HEK293T (cell line): Measurements from ENCODE around the gene RAB8B.

Experiments used
- CTCF ChIA-PET: fragments of 350-600 bp; formaldehyde crosslinking; extraction: SDS; loops from one replicate; lab custom pipeline; 2021; ENCODE audit warnings: antibody characterized with exemption, inconsistent platforms; lab: Yijun Ruan, JAX
- POLR2A ChIA-PET: fragments of 350-600 bp; formaldehyde crosslinking; extraction: SDS; loops from one replicate; lab custom pipeline; 2020; ENCODE audit warnings: antibody characterized with exemption, inconsistent platforms; lab: Yijun Ruan, JAX
- DNase-seq: peaks from one replicate; pipeline ENCODE4 v3.0.0; 2012; ENCODE audit warnings: mixed read lengths; ENCODE audit errors: extremely low spot score
- ARNT ChIP-seq: fragments of 450-650 bp; IDR thresholded peaks from 2 replicates; pipeline ENCODE4 v1.6.1; 2017; ENCODE audit warnings: mild to moderate bottlenecking
- BHLHE40 ChIP-seq: fragments of 450-650 bp; IDR thresholded peaks from 2 replicates; pipeline ENCODE4 v1.6.1; 2016; ENCODE audit warnings: mild to moderate bottlenecking, moderate library complexity, borderline replicate concordance
- CTBP1 ChIP-seq: fragments of 450-650 bp; IDR thresholded peaks from 2 replicates; pipeline ENCODE4 v1.6.1; 2016; ENCODE audit warnings: borderline replicate concordance
- ELF4 ChIP-seq: fragments of 450-650 bp; IDR thresholded peaks from 2 replicates; pipeline ENCODE4 v1.6.1; 2017; ENCODE audit warnings: antibody characterized with exemption
- FOXA1 ChIP-seq: fragments of 450-650 bp; IDR thresholded peaks from 2 replicates; pipeline ENCODE4 v1.6.1; 2016; ENCODE audit warnings: mild to moderate bottlenecking
- FOXK2 ChIP-seq: fragments of 450-650 bp; IDR thresholded peaks from 2 replicates; pipeline ENCODE4 v1.6.1; 2016; ENCODE audit warnings: mild to moderate bottlenecking
- FOXM1 ChIP-seq: fragments of 450-650 bp; IDR thresholded peaks from 2 replicates; pipeline ENCODE4 v1.6.1; 2017; ENCODE audit warnings: mild to moderate bottlenecking, borderline replicate concordance
- HDGF ChIP-seq: fragments of 450-650 bp; IDR thresholded peaks from 2 replicates; pipeline ENCODE4 v1.6.1; 2017; ENCODE audit warnings: antibody characterized with exemption, borderline replicate concordance
- L3MBTL2 ChIP-seq: fragments of 450-650 bp; conservative IDR thresholded peaks from 2 replicates; pipeline ENCODE4 v1.6.1; 2016; ENCODE audit warnings: mild to moderate bottlenecking
- LEF1 ChIP-seq: fragments of 450-650 bp; IDR thresholded peaks from 2 replicates; pipeline ENCODE4 v1.6.1; 2017; ENCODE audit warnings: mild to moderate bottlenecking, borderline replicate concordance
- NFRKB ChIP-seq: fragments of 450-650 bp; IDR thresholded peaks from 2 replicates; pipeline ENCODE4 v1.6.1; 2016; ENCODE audit warnings: mild to moderate bottlenecking, moderate library complexity
- SP1 ChIP-seq: fragments of 450-650 bp; IDR thresholded peaks from 2 replicates; pipeline ENCODE4 v1.6.1; 2017
- SUZ12 ChIP-seq: fragments of 450-650 bp; IDR thresholded peaks from 2 replicates; pipeline ENCODE4 v1.6.1; 2016; ENCODE audit warnings: mild to moderate bottlenecking
- TARDBP ChIP-seq: fragments of 450-650 bp; IDR thresholded peaks from 2 replicates; pipeline ENCODE4 v1.6.1; 2016
- ZNF384 ChIP-seq: fragments of 450-650 bp; IDR thresholded peaks from 2 replicates; pipeline ENCODE4 v1.6.1; 2016
- TF ChIP-seq, protein P1 (sequence below): fragments of 450-650 bp; IDR thresholded peaks from 2 replicates; pipeline ENCODE4 v1.6.1; 2016

The RAB8B gene

DNA sequence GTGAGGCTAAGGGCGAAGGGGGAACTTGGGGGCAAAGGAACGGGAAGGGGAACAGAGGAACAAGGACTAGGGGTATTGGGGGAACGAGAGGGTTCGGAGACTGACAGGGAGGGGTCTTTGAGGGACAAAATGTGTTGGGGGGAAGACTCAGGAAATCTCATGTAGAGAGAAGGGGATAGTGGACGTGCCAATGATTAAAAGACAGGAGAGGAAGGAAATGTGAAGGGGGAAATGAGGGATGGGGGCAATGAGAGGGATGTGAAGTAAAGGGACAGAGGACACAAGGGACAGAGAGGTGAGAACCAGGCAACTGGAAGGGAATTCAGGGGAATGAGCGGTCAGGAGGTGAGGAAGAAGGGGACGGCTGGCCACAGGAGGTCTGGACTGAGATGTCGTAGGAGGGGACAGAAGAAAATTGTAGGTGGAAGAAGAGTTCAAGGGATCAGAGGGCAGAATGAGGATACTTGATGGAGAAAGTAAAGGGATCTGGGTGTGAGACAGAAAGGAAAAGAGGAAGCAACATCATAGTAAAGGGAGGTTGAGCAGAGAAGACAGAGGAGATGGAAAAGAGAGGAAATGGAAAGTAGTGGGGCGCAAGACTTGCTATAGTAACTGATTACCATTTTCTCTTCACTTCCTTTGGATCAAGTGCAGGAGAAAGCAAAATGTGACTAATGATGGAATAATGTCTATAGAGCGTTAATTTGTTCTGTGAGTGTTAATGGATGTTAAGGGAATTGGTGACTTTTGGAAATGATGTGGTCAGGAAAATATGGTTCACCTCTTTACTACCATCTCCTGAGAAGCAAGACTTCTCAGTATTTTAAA, 749 bp downstream of the RAB8B start:
- no peak for DNase-seq
- ChIA-PET CTCF (no interaction called here), POLR2A (no interaction called here)
- TF ChIP-seq CTBP1, result no peak
- 0 out of 2 replicates have a peak, but pooled peaks have one; percentile 3 for TF ChIP-seq L3MBTL2
- TF ChIP-seq SUZ12, result no peak

DNA sequence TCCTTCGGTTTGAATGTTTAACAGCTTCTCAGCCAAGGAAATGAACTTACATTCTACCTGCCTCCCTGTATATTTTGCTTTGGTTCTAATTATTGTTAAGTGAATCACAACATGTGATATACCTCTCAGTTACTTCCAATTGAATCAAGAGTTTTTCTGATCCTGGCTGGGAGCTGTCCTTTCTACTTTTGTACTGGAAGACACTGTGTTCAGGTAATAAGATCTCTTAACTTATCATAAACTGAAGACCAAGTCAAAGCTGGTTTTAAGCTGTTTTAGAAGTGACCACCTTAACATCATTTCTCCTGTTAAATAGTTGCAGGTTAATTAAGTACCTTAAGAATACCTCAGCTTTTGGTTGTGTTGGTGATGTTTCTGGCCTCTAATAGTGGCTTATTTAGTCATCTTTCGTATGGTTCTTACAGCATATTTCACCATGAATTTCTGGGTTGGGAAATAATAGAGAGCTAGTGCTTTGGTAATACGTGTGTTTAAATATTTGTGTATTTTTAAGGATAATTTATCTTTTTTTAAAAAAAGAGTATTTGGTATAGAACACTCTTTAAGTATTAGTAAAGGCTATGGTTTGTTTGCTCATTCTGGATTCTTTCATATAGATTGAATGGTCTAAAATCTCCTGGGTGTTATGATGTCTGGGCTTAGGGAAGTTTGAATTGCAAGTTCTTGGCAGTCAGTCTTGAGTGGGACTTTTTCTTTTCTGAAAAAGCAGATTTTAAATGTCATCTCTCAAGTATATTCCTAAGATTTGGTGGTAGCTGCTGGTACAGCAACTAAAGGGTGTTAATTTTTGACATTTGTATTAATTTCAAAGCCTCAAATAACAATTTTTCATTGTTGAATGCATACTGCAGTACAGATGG, 1.6 kb downstream of the RAB8B start:
- DNase-seq, result no peak
- ChIA-PET CTCF (interaction anchor here (0.6 kb wide), 1 partner anchor 28 kb away, joined by 4 read pairs; no protein-coding TSS in a partner anchor), POLR2A (interaction anchor here (0.7 kb wide), 1 partner anchor 1894 kb away, joined by 3 read pairs; no protein-coding TSS in a partner anchor)
- TF ChIP-seq ZNF384 (no peak), ARNT (no peak), ELF4 (no peak), HDGF (no peak), FOXA1 (no peak), CTBP1 (no peak), SUZ12 (no peak), NFRKB (no peak), BHLHE40 (no peak)

DNA sequence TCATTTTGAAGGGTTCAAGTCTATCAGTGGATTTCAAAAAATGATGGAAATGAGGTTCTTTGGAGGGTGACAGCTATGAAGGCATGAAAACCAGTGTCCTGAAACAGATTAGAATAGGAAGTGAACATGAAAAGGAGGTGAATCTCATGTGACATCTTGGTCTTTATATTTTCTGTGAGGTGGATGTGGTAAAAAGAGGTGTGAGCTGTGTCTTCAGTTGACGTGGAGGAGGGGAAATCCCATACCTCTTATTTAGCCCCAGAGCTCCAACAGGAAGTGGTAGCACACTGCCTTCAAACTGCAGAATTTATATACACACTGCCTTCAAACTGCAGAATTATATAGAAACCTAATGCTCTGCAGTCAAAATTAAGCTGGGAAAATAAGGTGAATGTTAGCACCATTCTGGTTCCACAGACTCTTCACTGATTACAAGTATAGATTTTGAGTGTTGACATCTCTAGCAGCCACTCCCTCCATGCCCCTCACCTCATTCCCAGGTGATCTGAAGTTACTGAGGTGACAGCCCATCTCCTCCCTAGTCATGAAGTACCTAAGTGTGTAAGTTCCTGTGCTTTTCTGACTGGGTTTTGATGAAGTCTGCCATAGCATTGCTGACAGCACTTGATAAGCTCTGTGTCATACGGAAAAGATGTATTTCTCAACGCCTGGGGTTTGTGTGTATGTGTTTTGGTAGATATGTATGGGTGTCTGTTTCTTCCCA, 2.7 kb downstream of the RAB8B start:
- no peak for DNase-seq
- CTCF ChIA-PET, result interaction anchor here (0.6 kb wide), 1 partner anchor 27 kb away, joined by 4 read pairs; no protein-coding TSS in a partner anchor
- TF ChIP-seq SP1 (no peak), HDGF (no peak), FOXM1 (no peak), SUZ12 (no peak), ZNF384 (no peak), ELF4 (no peak), L3MBTL2 (no peak), LEF1 (no peak), TARDBP (no peak)
- POLR2A ChIA-PET, result no interaction called here

DNA sequence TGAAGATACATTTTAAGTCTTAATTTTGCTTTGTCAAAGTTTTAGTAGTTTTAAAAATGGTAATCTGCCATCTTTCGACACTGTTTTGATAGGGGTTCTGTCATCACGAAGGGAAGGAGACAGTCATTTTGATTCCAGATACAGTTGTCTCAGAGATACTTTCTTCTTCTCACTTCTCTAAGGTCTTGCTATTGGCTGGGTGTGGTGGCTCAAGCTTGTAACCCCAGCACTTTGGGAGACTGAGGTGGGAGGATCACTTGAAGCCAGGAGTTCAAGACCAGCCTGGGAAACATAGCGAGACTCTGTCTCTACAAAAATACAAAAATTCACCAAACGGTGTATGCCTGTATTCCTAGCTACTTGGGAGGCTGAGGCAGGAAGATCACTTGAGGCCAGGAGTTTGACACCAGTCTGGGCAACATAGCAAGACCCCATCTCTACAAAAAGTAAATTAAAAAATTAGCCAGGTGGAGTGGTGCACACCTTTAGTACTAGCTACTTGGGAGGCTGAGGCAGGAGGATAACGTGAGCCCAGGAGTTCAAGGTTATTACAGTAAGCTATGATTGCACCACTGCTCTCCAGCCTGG, 3.3 kb downstream of the RAB8B start:
- ChIA-PET POLR2A (no interaction called here), CTCF (no interaction called here)
- no peak for TF ChIP-seq FOXK2
- TF ChIP-seq, protein P1, sequence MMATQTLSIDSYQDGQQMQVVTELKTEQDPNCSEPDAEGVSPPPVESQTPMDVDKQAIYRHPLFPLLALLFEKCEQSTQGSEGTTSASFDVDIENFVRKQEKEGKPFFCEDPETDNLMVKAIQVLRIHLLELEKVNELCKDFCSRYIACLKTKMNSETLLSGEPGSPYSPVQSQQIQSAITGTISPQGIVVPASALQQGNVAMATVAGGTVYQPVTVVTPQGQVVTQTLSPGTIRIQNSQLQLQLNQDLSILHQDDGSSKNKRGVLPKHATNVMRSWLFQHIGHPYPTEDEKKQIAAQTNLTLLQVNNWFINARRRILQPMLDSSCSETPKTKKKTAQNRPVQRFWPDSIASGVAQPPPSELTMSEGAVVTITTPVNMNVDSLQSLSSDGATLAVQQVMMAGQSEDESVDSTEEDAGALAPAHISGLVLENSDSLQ, result no peak
- TF ChIP-seq LEF1, result no peak

DNA sequence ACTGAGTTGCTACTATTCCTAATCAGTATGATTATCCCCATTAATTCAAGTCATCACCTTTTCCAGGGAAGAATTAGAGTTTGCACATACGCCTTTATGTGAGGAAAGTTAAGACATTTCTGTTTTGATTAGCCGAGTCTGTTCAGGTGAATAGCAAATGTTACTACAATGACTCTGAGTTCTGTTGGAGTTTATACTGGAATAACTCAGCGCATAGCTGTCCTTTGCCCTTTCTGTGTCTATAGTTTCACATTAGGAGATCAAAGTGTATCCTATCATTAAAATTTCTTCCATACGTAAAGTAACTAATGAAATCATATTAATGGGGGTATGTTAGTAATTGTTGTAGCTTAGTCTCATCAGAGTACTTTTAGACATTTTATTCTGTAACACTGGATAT, 4.9 kb downstream of the RAB8B start:
- CTCF ChIA-PET, result interaction anchor here (1.2 kb wide), 1 partner anchor 17 kb away, joined by 3 read pairs; no protein-coding TSS in a partner anchor
- POLR2A ChIA-PET, result no interaction called here

More for the DNA sequence above, 3.3 kb downstream of the RAB8B start:
- no peak for DNase-seq

More for the DNA sequence above, 4.9 kb downstream of the RAB8B start:
- no peak for DNase-seq
- TF ChIP-seq CTBP1 (no peak), LEF1 (no peak), TARDBP (no peak), FOXA1 (no peak), SP1 (no peak), NFRKB (no peak), BHLHE40 (no peak), HDGF (no peak), FOXM1 (no peak), ELF4 (no peak), ARNT (no peak), FOXK2 (no peak), SUZ12 (no peak)
- TF ChIP-seq, protein P1, result no peak
